Measurements from ENCODE around the gene MRGPRE. TPM values are rescaled to one million over a fixed set of nuclear protein-coding genes. Genes with fewer than 3 reads are reported as not detected.

MRGPRE gene
- total and polyA plus RNA-seq, 10 donors: 0.41 to 1.9 (median 1.2) TPM; not detected in 6

DNA sequence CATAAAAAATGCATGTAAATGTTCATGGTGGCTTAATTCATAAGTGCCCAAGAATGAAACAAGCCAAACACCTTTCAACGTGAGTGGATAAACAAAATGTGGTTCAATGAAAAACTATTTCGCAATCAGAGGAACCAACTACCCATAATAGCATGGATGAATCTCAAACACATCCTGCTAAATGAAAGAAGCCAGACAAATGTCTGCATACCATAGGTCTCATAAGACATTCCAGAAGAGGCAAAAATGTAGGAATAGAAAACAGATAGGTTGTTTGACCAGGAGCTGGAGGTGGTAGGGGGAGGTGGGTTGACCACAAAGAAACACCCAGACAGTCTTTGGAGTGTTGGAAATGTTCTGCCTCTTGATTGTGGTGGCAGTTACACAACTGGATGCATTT is 53.9 kb downstream of the MRGPRE start:
- intact Hi-C loops (cut with DNase I; ENCODE audit: low total_unique reads): no loop called here
- Histone ChIP-seq H3K9me3 (peaks cover 0 to 20% (median 14%) of the 10 kb centered on the region in 8 donors), H3K4me1 (peaks cover 0 to 10% (median 0%) of the 10 kb centered on the region in 6 donors), H3K36me3 (no peaks in the 10 kb centered on the region), H3K27ac (no peak overlapping the region), H3K27me3 (replicated peaks in 1 of 7) (no peaks in the 10 kb centered on the region), H3K4me3 (no peak overlapping the region)
- no peak for DNase-seq
- TF ChIP-seq, protein P1, sequence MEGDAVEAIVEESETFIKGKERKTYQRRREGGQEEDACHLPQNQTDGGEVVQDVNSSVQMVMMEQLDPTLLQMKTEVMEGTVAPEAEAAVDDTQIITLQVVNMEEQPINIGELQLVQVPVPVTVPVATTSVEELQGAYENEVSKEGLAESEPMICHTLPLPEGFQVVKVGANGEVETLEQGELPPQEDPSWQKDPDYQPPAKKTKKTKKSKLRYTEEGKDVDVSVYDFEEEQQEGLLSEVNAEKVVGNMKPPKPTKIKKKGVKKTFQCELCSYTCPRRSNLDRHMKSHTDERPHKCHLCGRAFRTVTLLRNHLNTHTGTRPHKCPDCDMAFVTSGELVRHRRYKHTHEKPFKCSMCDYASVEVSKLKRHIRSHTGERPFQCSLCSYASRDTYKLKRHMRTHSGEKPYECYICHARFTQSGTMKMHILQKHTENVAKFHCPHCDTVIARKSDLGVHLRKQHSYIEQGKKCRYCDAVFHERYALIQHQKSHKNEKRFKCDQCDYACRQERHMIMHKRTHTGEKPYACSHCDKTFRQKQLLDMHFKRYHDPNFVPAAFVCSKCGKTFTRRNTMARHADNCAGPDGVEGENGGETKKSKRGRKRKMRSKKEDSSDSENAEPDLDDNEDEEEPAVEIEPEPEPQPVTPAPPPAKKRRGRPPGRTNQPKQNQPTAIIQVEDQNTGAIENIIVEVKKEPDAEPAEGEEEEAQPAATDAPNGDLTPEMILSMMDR (IDR thresholded peaks at IDR 0.05 in 8 of 11, conservative IDR thresholded peaks at IDR 0.05 in 3 of 11): no peak
- TF ChIP-seq POLR2AphosphoS5 (IDR thresholded peaks at IDR 0.05) (no peak), POLR2A (IDR thresholded peaks at IDR 0.05) (no peak)
- WGBS, 5 donors: 52 to 63% (median 58%) methylated on average over 2 of the region's 2 CpGs

DNA sequence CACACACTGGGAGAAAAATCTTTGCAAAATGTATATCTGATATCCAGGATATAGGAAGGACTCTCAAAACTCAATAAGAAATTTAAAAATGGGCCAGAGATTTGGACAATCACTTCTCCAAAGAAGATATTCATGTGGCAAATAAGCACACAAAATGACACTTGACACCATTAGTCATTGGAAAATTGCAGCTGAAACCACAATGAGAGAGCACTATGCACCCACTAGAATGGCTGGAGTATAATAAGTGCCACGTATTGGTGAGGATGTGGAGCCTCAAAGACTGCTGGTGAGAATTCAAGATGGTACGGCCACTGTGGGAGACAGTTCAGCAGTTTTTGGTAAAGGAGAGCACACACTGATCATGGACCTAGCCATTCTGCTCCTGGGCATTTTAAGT is 54.3 kb downstream of the MRGPRE start:
- Histone ChIP-seq H3K36me3 (no peaks in the 10 kb centered on the region), H3K9me3 (peaks cover 0 to 20% (median 14%) of the 10 kb centered on the region in 8 donors), H3K27me3 (replicated peaks in 1 of 7) (no peaks in the 10 kb centered on the region), H3K4me1 (peaks cover 0 to 6% (median 0%) of the 10 kb centered on the region in 6 donors), H3K4me3 (no peak overlapping the region), H3K27ac (no peak overlapping the region)
- TF ChIP-seq POLR2A (IDR thresholded peaks at IDR 0.05) (no peak), POLR2AphosphoS5 (IDR thresholded peaks at IDR 0.05) (no peak)
- TF ChIP-seq, protein P1 (IDR thresholded peaks at IDR 0.05 in 8 of 11, conservative IDR thresholded peaks at IDR 0.05 in 3 of 11): no peak
- WGBS, 5 donors: 59 to 81% (median 67%) methylated on average over 2 of the region's 2 CpGs
- no peak for DNase-seq
- intact Hi-C loops (cut with DNase I; ENCODE audit: low total_unique reads): no loop called here

Other genes starting within 250 kb of the MRGPRE start
- 100 to 1,000 TPM in 6 of 7 donors, 10 to 100 TPM in 1; 87.5 to 137 (median 131) TPM for gene NAP1L4, start 240.1 kb downstream of the MRGPRE start, total RNA-seq
- gene NAP1L4, start 240.1 kb downstream of the MRGPRE start, polyA plus RNA-seq: 100 to 1,000 TPM in 1 of 3 donors, 10 to 100 TPM in 2; 79.5 to 104 (median 90.6) TPM
- gene CARS1, start 175.0 kb downstream of the MRGPRE start, total RNA-seq: 10 to 100 TPM; 32.7 to 64.9 (median 39.0) TPM
- 10 to 100 TPM; 18.6 to 27.5 (median 24.0) TPM for gene CARS1, start 175.0 kb downstream of the MRGPRE start, polyA plus RNA-seq
- 10 to 100 TPM; 37.2 to 91.2 (median 73.3) TPM for gene OSBPL5, start 67.1 kb downstream of the MRGPRE start, total RNA-seq
- gene OSBPL5, start 67.1 kb downstream of the MRGPRE start, polyA plus RNA-seq: 10 to 100 TPM in 2 of 3 donors, 1 to 10 TPM in 1; 5.1 to 21.6 (median 10.7) TPM
- gene MRGPRG, start 13.6 kb downstream of the MRGPRE start, total RNA-seq: not detected
- not detected for gene MRGPRG, start 13.6 kb downstream of the MRGPRE start, polyA plus RNA-seq
- gene ZNF195, start 146.7 kb upstream of the MRGPRE start, total RNA-seq: 10 to 100 TPM; 26.8 to 39.8 (median 31.6) TPM
- gene ZNF195, start 146.7 kb upstream of the MRGPRE start, polyA plus RNA-seq: 10 to 100 TPM; 15.3 to 21.3 (median 16.6) TPM

Data from spleen (tissue), 11 donors.